ENCODE measurements around the gene THSD7A. TPM values are rescaled to one million over a fixed set of nuclear protein-coding genes. Genes with fewer than 3 reads are reported as not detected.

Gene THSD7A, protein sequence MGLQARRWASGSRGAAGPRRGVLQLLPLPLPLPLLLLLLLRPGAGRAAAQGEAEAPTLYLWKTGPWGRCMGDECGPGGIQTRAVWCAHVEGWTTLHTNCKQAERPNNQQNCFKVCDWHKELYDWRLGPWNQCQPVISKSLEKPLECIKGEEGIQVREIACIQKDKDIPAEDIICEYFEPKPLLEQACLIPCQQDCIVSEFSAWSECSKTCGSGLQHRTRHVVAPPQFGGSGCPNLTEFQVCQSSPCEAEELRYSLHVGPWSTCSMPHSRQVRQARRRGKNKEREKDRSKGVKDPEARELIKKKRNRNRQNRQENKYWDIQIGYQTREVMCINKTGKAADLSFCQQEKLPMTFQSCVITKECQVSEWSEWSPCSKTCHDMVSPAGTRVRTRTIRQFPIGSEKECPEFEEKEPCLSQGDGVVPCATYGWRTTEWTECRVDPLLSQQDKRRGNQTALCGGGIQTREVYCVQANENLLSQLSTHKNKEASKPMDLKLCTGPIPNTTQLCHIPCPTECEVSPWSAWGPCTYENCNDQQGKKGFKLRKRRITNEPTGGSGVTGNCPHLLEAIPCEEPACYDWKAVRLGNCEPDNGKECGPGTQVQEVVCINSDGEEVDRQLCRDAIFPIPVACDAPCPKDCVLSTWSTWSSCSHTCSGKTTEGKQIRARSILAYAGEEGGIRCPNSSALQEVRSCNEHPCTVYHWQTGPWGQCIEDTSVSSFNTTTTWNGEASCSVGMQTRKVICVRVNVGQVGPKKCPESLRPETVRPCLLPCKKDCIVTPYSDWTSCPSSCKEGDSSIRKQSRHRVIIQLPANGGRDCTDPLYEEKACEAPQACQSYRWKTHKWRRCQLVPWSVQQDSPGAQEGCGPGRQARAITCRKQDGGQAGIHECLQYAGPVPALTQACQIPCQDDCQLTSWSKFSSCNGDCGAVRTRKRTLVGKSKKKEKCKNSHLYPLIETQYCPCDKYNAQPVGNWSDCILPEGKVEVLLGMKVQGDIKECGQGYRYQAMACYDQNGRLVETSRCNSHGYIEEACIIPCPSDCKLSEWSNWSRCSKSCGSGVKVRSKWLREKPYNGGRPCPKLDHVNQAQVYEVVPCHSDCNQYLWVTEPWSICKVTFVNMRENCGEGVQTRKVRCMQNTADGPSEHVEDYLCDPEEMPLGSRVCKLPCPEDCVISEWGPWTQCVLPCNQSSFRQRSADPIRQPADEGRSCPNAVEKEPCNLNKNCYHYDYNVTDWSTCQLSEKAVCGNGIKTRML (N-terminal part only)
- total RNA-seq, result 0.56 and 0.58 TPM in 2 replicates

DNA sequence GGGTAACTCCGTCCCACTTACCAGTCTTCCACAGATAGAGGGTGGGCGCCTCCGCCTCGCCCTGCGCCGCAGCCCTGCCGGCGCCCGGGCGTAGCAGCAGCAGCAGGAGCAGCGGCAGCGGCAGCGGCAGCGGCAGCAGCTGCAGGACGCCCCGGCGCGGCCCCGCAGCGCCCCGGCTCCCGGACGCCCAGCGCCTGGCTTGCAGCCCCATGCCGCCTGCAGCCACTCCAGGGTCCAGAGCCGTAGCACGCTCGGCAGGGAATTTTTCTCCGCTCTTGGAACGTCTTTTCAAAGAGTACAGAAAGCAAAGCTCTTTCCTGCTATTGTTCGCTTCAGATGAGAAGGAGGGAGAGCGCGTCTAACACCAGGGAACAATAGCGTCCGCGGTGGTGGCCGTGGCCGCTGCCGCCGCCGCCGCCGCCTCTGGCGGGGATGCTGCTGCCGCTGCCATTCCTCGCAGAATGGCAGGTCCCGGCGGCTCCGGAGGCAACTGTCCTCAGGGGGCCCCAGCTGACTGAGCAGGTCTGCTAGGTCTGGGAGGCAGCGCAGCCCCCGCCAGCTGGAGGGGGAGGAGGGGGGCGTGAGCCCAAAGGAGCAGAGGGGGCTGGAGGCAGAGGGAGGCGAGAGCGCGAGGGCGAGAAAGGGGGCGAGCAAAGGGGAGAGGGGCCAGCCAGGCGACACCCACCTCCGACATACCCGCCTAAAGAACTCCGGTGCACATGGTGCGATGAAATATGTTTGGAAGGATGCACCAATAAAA, at the start of gene THSD7A:
Gene THSD7A (minus strand): TSS at position 463 of the 760 bp plus-strand sequence. CDS start 252 bp downstream, at position 211.

Data from regular cardiac myocyte (primary cell).